ENCODE results near the gene CCDC51.

GRCh38 chr3:48409291-48410201 is 30.4 kb downstream of the CCDC51 start:
- TF ChIP-seq GATA3 (IDR thresholded peaks at IDR 0.05; ENCODE audit: low read depth, low read length) (no peak), GATA2 (IDR thresholded peaks at IDR 0.05; ENCODE audit: low read depth, low read length) (no peak)

Measured in SH-SY5Y (cell line).